Liver (tissue), 3 donors: ENCODE data around the gene EFNA3.

ENCODE experiments used
- CTCF ChIP-seq: fragments of 150-350 bp; IDR thresholded peaks from 2 replicates; pipeline ENCODE4 v1.5.1; 2017; ENCODE audit warnings: improper control_type of control experiment, low read depth, low read length; ENCODE audit not compliant: missing input control
- RAD21 ChIP-seq, 2 donors: IDR thresholded peaks; 2 replicates each; pipeline ENCODE4 v1.6.1; 2016; ENCODE audit warnings: antibody characterized with exemption in 2 of 2, mild to moderate bottlenecking in 2 of 2
- donor health status: healthy.
- donor health status: healthy.

GRCh38 chr1:155057104-155057503, 21.5 kb upstream of the EFNA3 start:
- TF ChIP-seq RAD21 (IDR thresholded peaks at IDR 0.05) (no peak), CTCF (no peak)
